NCI-H2107 (cell line): ENCODE measurements around the gene ASB17.
"Not testable (repeated sequence)": the region's sequence is repeated elsewhere in the genome, so short reads cannot be mapped to it uniquely, and the experiment has no call there.

Experiments
- DNase-seq: peaks from one replicate; lab custom pipeline; 2025; lab: John Stamatoyannopoulos, UW

Gene ASB17

GRCh38 chr1:75932304-75932703 lies at the start of gene ASB17:
TSS of gene ASB17 (minus strand) at chr1:75932404. CDS start at chr1:75932291, 113 bp downstream.
- DNase-seq: no peak

- DNase-seq: no peak
Measured at GRCh38 chr1:75980972-75981897, 49.0 kb upstream of the ASB17 start.

GRCh38 chr1:75970631-75971030 lies 38.4 kb upstream of the ASB17 start:
- no peak for DNase-seq

- no peak for DNase-seq
Measured at GRCh38 chr1:75969550-75969949, 37.3 kb upstream of the ASB17 start.

GRCh38 chr1:75967719-75968118 lies 35.5 kb upstream of the ASB17 start:
- no peak for DNase-seq

- DNase-seq: no peak
Measured at GRCh38 chr1:75964760-75965408, 32.7 kb upstream of the ASB17 start.

GRCh38 chr1:75964110-75964759 lies 32.0 kb upstream of the ASB17 start:
- DNase-seq: not testable (repeated sequence)

GRCh38 chr1:75954586-75954985 lies 22.4 kb upstream of the ASB17 start:
- DNase-seq: no peak

- DNase-seq: no peak
Measured at GRCh38 chr1:75953461-75953860, 21.3 kb upstream of the ASB17 start.

GRCh38 chr1:75952016-75952415 lies 19.8 kb upstream of the ASB17 start:
- no peak for DNase-seq

- DNase-seq: no peak
Measured at GRCh38 chr1:75950176-75950575, 18.0 kb upstream of the ASB17 start.

GRCh38 chr1:75943037-75943436 lies 10.8 kb upstream of the ASB17 start:
- not testable (repeated sequence) for DNase-seq

- DNase-seq: no peak
Measured at GRCh38 chr1:75937034-75937433, 4.8 kb upstream of the ASB17 start.

GRCh38 chr1:75922698-75923097 lies 9.5 kb downstream of the ASB17 start:
- no peak for DNase-seq

GRCh38 chr1:75916834-75917233 lies 15.4 kb downstream of the ASB17 start:
- no peak for DNase-seq

- no peak for DNase-seq
Measured at GRCh38 chr1:75908717-75909152, 23.5 kb downstream of the ASB17 start.

GRCh38 chr1:75901371-75901770 lies 30.8 kb downstream of the ASB17 start:
- no peak for DNase-seq

GRCh38 chr1:75884437-75884836 lies 47.8 kb downstream of the ASB17 start:
- DNase-seq: no peak

GRCh38 chr1:75879985-75880384 lies 52.2 kb downstream of the ASB17 start:
- DNase-seq: no peak

GRCh38 chr1:75870951-75871350 lies 61.3 kb downstream of the ASB17 start:
- DNase-seq: no peak
